Measurements from ENCODE around the gene CCDC85C. TPM values are rescaled to one million over a fixed set of nuclear protein-coding genes. Genes with fewer than 3 reads are reported as not detected.
A peak's percentile ranks its signal among the peaks of the same experiment; 100 is the strongest.

Gene CCDC85C
- total RNA-seq, 6 experiments from 2014 or later: 31.3 to 41.4 (median 34.3) TPM

DNA sequence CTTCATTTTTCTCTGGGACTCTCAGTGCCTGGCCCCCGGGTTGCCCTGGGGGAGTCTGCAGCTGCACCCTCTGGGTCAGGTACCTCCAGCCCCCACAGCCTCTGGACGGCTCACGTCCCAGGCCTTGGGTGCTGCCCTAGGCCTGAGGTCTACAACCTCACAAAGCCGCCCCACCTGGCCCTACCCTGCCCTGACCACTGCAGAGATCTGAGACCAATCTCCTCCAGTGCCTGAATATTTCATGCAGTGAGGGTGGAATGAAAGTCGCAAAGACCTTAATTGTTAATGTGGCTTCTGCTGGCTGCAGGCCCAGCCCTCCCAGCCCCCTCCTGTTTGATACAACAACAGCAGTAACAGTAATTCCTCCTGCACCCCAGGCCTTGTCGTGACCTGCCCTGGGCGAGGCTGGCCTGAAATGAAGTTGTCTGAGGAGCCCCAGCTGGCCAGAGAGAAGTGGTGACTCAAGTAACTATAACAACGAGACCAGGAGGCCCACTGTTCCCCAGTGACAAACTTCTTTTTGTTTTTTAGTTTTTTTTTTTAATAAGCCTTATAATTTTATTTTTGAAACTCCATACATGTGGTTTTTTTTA lies 8.8 kb upstream of the CCDC85C start:
- peak; percentile 40 for DNase-seq
- Mint-ChIP-seq H3K27me3 (ENCODE audit: insufficient read depth) (peaks cover 2% of the 10 kb centered on the region), H3K4me3 (no peak overlapping the region), H3K27ac (peak overlapping the region; percentile 46; the same call in 1 of the 2 replicates), H3K36me3 (ENCODE audit: low read depth) (no peaks in the 10 kb centered on the region), H3K9me3 (no peaks in the 10 kb centered on the region), H3K4me1 (ENCODE audit: low read depth) (peaks cover 27% of the 10 kb centered on the region)
- TF ChIP-seq CTCF (IDR thresholded peaks at IDR 0.05): no peak

- H3K4me1 Mint-ChIP-seq (ENCODE audit: low read depth): peaks cover 27% of the 10 kb centered on the region
- no peak overlapping the region for H3K27ac Mint-ChIP-seq
- H3K9me3 Mint-ChIP-seq: no peaks in the 10 kb centered on the region
- no peak for DNase-seq
- H3K4me3 Mint-ChIP-seq: no peak overlapping the region
- H3K27me3 Mint-ChIP-seq (ENCODE audit: insufficient read depth): no peaks in the 10 kb centered on the region; the same call in 1 of the 2 replicates
- no peaks in the 10 kb centered on the region for H3K36me3 Mint-ChIP-seq (ENCODE audit: low read depth)
- no peak for TF ChIP-seq CTCF (IDR thresholded peaks at IDR 0.05)
Observed at GRCh38 chr14:99612071-99612737, 8.2 kb upstream of the CCDC85C start.

GRCh38 chr14:99611646-99612045 lies 7.6 kb upstream of the CCDC85C start:
- Mint-ChIP-seq H3K4me1 (ENCODE audit: low read depth) (peaks cover 27% of the 10 kb centered on the region), H3K36me3 (ENCODE audit: low read depth) (no peaks in the 10 kb centered on the region), H3K9me3 (no peaks in the 10 kb centered on the region), H3K27ac (no peak overlapping the region), H3K27me3 (ENCODE audit: insufficient read depth) (no peaks in the 10 kb centered on the region; the same call in 1 of the 2 replicates), H3K4me3 (no peak overlapping the region)
- no peak for TF ChIP-seq CTCF (IDR thresholded peaks at IDR 0.05)
- no peak for DNase-seq

GRCh38 chr14:99609245-99610170 lies 5.5 kb upstream of the CCDC85C start:
- peak; percentile 69 for TF ChIP-seq CTCF (IDR thresholded peaks at IDR 0.05)
- Mint-ChIP-seq H3K9me3 (no peaks in the 10 kb centered on the region), H3K36me3 (ENCODE audit: low read depth) (no peaks in the 10 kb centered on the region), H3K4me1 (ENCODE audit: low read depth) (peaks cover 22% of the 10 kb centered on the region), H3K27me3 (ENCODE audit: insufficient read depth) (no peaks in the 10 kb centered on the region; the same call in 1 of the 2 replicates), H3K4me3 (no peak overlapping the region), H3K27ac (no peak overlapping the region)
- DNase-seq: no peak

GRCh38 chr14:99608591-99608990 lies 4.6 kb upstream of the CCDC85C start:
- Mint-ChIP-seq H3K4me1 (ENCODE audit: low read depth) (peaks cover 21% of the 10 kb centered on the region), H3K4me3 (no peak overlapping the region), H3K36me3 (ENCODE audit: low read depth) (no peaks in the 10 kb centered on the region), H3K9me3 (no peaks in the 10 kb centered on the region), H3K27ac (no peak overlapping the region), H3K27me3 (ENCODE audit: insufficient read depth) (no peaks in the 10 kb centered on the region; the same call in 1 of the 2 replicates)
- DNase-seq: no peak
- no peak for TF ChIP-seq CTCF (IDR thresholded peaks at IDR 0.05)
